IPS-11a (cell line): ENCODE results near the gene PNPLA4.

Source experiments
- H3K4me3 ChIP-seq: one replicate; pipeline ENCODE4 v1.5.1; 2013; ENCODE audit warnings: low read depth, low read length, control low read depth

The PNPLA4 gene

DNA sequence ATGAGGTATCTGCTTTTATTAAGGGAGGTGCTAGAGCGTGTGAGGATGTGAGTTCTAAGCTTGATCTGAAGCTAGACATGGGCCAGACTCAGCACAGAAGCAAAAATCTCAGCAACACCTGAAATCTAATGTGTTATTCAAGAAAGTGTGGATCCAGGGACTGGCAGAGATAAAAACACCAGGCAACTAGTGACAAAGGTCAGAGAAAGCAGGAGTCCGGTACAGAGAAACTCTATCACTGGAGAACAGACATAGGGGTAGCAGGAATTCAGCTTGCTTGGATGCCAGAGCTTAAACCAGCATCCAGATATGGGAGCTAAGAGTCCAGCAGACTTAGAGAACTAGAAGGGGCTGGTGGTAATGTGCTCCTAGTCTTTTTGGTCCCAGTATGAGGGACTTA lies 50.3 kb downstream of the PNPLA4 start:
- no peak overlapping the region for H3K4me3 ChIP-seq

DNA sequence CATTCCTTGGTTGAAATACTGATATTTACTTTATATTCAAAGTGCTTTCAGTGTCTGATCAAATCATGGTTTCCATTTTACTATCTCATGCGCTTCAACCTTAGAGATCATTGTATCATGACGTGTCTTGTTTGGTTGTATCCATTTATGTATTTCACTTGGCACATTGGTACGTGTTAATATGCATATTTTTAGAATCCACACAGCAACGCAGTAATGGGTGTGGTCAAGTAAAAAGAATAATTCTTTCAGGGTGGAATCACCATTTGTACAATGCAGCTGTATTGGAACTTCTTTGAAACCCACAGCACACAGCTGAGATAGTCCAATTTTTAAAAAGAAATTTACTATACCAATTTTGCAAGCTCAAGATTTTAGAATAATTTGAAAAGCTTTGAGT lies 55.2 kb downstream of the PNPLA4 start:
- no peak overlapping the region for H3K4me3 ChIP-seq

DNA sequence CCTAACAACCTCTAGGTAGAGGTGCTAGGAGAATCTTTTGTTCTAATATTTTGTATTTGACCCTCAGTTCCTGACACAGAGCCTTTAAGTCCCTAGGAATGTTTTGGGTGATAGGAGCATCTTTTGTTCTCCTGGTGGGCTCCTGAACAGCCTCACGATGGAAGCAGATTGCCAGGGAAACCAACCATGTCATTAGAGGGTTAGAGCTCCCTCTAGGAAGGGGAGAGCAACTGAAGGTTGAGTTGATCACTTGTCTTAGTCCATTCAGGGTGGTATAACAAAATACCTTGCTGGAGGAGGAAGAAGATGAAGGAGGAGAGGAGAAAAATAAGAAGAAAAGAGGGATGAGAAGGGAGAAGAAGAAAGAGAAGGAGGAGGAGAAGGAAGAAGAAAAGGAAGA lies 75.0 kb downstream of the PNPLA4 start:
- no peak overlapping the region for H3K4me3 ChIP-seq
